Loucy (cell line): ENCODE results near the gene COL20A1.

Source experiments
- H2AFZ ChIP-seq: fragments of 200-600 bp; sonication (generic); 2 replicates; pipeline ENCODE4 v1.6.0; 2016; ENCODE audit warnings: antibody characterized with exemption, mild to moderate bottlenecking, low read length, moderate library complexity
- H3F3A ChIP-seq: fragments of 200-600 bp; 2 replicates; pipeline ENCODE4 v1.6.0; 2016; ENCODE audit warnings: antibody characterized with exemption, low read depth, mild to moderate bottlenecking
- H3K27me3 ChIP-seq: fragments of 200-600 bp; sonication (generic); 2 replicates; pipeline ENCODE4 v1.6.1; 2014; ENCODE audit warnings: low read length, mild to moderate bottlenecking; ENCODE audit not compliant: insufficient read depth, poor library complexity, severe bottlenecking
- H3K36me3 ChIP-seq: fragments of 200-600 bp; sonication (generic); 2 replicates; pipeline ENCODE4 v1.6.1; 2016; ENCODE audit warnings: low read length; ENCODE audit not compliant: insufficient read depth
- H3K4me1 ChIP-seq: fragments of 200-600 bp; sonication (generic); 2 replicates; pipeline ENCODE4 v1.5.1; 2014; ENCODE audit warnings: low read length, mild to moderate bottlenecking; ENCODE audit not compliant: insufficient read depth, poor library complexity, severe bottlenecking
- H3K4me2 ChIP-seq: fragments of 200-600 bp; sonication (generic); 2 replicates; pipeline ENCODE4 v1.6.0; 2014; ENCODE audit warnings: antibody characterized with exemption, low read length, low read depth, mild to moderate bottlenecking; ENCODE audit not compliant: poor library complexity, severe bottlenecking
- H3K4me3 ChIP-seq: fragments of 200-600 bp; sonication (generic); 2 replicates; pipeline ENCODE4 v1.5.1; 2014; ENCODE audit warnings: low read length, mild to moderate bottlenecking, mixed read lengths; ENCODE audit not compliant: poor library complexity, severe bottlenecking
- H3K79me2 ChIP-seq: fragments of 200-600 bp; sonication (generic); 2 replicates; pipeline ENCODE4 v1.6.1; 2014; ENCODE audit warnings: low read length; ENCODE audit not compliant: insufficient read depth
- H3K9ac ChIP-seq: fragments of 200-600 bp; sonication (generic); 2 replicates; pipeline ENCODE4 v1.6.0; 2014; ENCODE audit warnings: mild to moderate bottlenecking, low read depth, low read length, moderate library complexity; ENCODE audit not compliant: poor library complexity, severe bottlenecking
- H3K9me2 ChIP-seq: fragments of 200-600 bp; sonication (generic); replicated peaks from 2 replicates; pipeline ENCODE4 v1.6.1; 2016; ENCODE audit warnings: low read depth, low read length, mixed read lengths
- H3K9me3 ChIP-seq: fragments of 200-600 bp; sonication (generic); 2 replicates; pipeline ENCODE4 v1.6.1; 2014; ENCODE audit warnings: mild to moderate bottlenecking, antibody characterized with exemption, low read length, low read depth; ENCODE audit not compliant: insufficient read depth
- H4K20me1 ChIP-seq: fragments of 200-600 bp; sonication (generic); 2 replicates; pipeline ENCODE4 v1.6.0; 2014; ENCODE audit warnings: antibody characterized with exemption, low read length, mild to moderate bottlenecking; ENCODE audit not compliant: insufficient read depth, poor library complexity, severe bottlenecking
- CTCF ChIP-seq: fragments of 200-600 bp; sonication (generic); conservative IDR thresholded peaks from 2 replicates; pipeline ENCODE4 v1.5.1; 2014; ENCODE audit warnings: mild to moderate bottlenecking, antibody characterized with exemption, low read length
- EZH2phosphoT487 ChIP-seq: fragments of 200-600 bp; IDR thresholded peaks from 2 replicates; pipeline ENCODE4 v1.6.1; 2018; ENCODE audit warnings: antibody characterized with exemption, mild to moderate bottlenecking, moderate library complexity, borderline replicate concordance

The COL20A1 gene

GRCh38 chr20:63296531-63297299 lies 3.7 kb downstream of the COL20A1 start:
- no peaks in the 10 kb centered on the region for H3K9me2 ChIP-seq
- H3K36me3 ChIP-seq = no peaks in the 10 kb centered on the region
- H3K27me3 ChIP-seq = no peaks in the 10 kb centered on the region
- no peaks in the 10 kb centered on the region for H4K20me1 ChIP-seq
- H3K4me3 ChIP-seq = no peak overlapping the region
- TF ChIP-seq EZH2phosphoT487 = no peak
- TF ChIP-seq CTCF = no peak
- H3K9ac ChIP-seq = no peak overlapping the region
- H3K79me2 ChIP-seq = no peaks in the 10 kb centered on the region
- no peaks in the 10 kb centered on the region for H3K9me3 ChIP-seq
- H3F3A ChIP-seq = no peaks in the 10 kb centered on the region
- H2AFZ ChIP-seq = no peak overlapping the region
- H3K4me1 ChIP-seq = no peaks in the 10 kb centered on the region
- no peak overlapping the region for H3K4me2 ChIP-seq

- H3K27me3 ChIP-seq = no peaks in the 10 kb centered on the region
- H3K9ac ChIP-seq = no peak overlapping the region
- no peaks in the 10 kb centered on the region for H3F3A ChIP-seq
- H3K4me3 ChIP-seq = no peak overlapping the region
- no peak overlapping the region for H3K4me2 ChIP-seq
- no peaks in the 10 kb centered on the region for H3K36me3 ChIP-seq
- no peaks in the 10 kb centered on the region for H3K9me3 ChIP-seq
- no peaks in the 10 kb centered on the region for H3K9me2 ChIP-seq
- H2AFZ ChIP-seq = no peak overlapping the region
- H3K79me2 ChIP-seq = no peaks in the 10 kb centered on the region
- TF ChIP-seq CTCF = no peak
- no peak for TF ChIP-seq EZH2phosphoT487
- H3K4me1 ChIP-seq = no peaks in the 10 kb centered on the region
- no peaks in the 10 kb centered on the region for H4K20me1 ChIP-seq
These were observed 4.4 kb downstream of the COL20A1 start for GRCh38 chr20:63297371-63297781.

GRCh38 chr20:63297796-63298572 lies 5.0 kb downstream of the COL20A1 start:
- H4K20me1 ChIP-seq = no peaks in the 10 kb centered on the region
- H3K27me3 ChIP-seq = no peaks in the 10 kb centered on the region
- H2AFZ ChIP-seq = no peak overlapping the region
- no peaks in the 10 kb centered on the region for H3K4me1 ChIP-seq
- H3K4me2 ChIP-seq = no peak overlapping the region
- no peak for TF ChIP-seq CTCF
- no peak for TF ChIP-seq EZH2phosphoT487
- H3K9me2 ChIP-seq = no peaks in the 10 kb centered on the region
- no peaks in the 10 kb centered on the region for H3K79me2 ChIP-seq
- no peak overlapping the region for H3K9ac ChIP-seq
- H3F3A ChIP-seq = no peaks in the 10 kb centered on the region
- H3K36me3 ChIP-seq = no peaks in the 10 kb centered on the region
- H3K4me3 ChIP-seq = no peak overlapping the region
- no peaks in the 10 kb centered on the region for H3K9me3 ChIP-seq
